NB4 (cell line): ENCODE measurements around the gene TUBGCP3.

Source experiments
- MYC ChIP-seq: IDR thresholded peaks from 2 replicates; pipeline ENCODE4 v1.6.1; 2011; ENCODE audit warnings: low read depth, low read length
- TF ChIP-seq, protein P1 (sequence below): IDR thresholded peaks from one replicate; pipeline ENCODE4 v1.5.1; 2012; ENCODE audit warnings: low read depth, low read length

DNA sequence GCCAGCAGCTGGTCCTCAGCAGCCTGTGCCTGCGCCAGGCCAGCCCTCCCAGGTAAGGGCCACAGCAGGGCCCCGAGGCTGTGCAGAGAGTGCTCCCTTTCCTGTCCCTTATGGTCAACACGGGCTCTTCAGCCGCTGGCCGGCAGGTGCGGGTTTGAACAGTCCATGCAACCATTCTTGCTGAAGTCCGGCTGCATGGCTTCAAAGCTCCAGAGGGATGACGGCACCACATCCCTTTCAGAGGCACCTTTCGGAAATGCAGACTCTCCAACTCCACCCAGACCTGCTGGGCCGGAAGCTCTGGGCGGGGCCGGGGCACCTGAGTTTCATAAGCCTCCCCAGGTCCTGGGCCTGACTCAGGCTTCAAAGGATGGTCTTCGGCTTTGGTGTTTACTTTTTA is 130.5 kb downstream of the TUBGCP3 start:
- TF ChIP-seq, protein P1, sequence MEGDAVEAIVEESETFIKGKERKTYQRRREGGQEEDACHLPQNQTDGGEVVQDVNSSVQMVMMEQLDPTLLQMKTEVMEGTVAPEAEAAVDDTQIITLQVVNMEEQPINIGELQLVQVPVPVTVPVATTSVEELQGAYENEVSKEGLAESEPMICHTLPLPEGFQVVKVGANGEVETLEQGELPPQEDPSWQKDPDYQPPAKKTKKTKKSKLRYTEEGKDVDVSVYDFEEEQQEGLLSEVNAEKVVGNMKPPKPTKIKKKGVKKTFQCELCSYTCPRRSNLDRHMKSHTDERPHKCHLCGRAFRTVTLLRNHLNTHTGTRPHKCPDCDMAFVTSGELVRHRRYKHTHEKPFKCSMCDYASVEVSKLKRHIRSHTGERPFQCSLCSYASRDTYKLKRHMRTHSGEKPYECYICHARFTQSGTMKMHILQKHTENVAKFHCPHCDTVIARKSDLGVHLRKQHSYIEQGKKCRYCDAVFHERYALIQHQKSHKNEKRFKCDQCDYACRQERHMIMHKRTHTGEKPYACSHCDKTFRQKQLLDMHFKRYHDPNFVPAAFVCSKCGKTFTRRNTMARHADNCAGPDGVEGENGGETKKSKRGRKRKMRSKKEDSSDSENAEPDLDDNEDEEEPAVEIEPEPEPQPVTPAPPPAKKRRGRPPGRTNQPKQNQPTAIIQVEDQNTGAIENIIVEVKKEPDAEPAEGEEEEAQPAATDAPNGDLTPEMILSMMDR = no peak
- no peak for TF ChIP-seq MYC
